ENCODE measurements around the gene KCNAB2.

DNA sequence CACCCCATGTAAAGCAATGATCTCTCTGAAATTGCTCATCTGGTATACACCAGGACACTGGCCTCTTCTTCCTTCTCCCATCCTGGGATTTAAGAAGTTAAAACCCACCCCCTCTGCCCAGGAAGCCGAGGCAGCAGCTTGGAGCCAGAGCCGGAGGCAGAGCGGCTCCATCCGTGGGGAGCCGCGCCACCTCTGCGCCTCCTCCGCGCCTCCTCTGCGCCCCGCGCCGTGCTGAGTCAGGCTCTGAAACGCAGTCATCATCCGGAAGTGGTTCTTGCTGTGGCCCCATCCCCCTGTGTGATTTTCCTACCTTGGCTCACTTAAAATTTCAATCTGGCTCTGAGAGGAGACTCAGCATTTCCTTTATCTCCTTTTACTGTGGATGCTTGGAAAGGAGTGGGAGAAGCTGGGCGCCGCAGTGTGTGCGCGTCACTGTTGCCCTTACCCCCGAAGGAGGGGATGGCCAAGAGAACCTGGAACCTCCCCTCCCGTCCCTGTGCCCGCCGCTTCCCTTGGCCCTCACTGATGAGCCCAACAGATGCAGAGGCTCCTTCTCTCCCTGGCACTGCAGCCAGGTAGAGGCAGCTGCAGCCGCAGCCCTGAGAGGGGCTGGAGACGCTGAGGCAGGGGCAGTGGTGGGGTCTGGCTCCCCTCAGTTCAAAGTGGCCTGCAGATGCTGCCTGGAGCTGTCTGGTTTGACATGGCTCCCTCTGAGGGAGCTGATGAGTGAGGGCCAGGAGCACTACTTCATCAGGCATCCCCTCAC lies 38.2 kb upstream of the KCNAB2 start:
- TF ChIP-seq, protein P1, sequence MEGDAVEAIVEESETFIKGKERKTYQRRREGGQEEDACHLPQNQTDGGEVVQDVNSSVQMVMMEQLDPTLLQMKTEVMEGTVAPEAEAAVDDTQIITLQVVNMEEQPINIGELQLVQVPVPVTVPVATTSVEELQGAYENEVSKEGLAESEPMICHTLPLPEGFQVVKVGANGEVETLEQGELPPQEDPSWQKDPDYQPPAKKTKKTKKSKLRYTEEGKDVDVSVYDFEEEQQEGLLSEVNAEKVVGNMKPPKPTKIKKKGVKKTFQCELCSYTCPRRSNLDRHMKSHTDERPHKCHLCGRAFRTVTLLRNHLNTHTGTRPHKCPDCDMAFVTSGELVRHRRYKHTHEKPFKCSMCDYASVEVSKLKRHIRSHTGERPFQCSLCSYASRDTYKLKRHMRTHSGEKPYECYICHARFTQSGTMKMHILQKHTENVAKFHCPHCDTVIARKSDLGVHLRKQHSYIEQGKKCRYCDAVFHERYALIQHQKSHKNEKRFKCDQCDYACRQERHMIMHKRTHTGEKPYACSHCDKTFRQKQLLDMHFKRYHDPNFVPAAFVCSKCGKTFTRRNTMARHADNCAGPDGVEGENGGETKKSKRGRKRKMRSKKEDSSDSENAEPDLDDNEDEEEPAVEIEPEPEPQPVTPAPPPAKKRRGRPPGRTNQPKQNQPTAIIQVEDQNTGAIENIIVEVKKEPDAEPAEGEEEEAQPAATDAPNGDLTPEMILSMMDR (IDR thresholded peaks at IDR 0.05; ENCODE audit: low read depth, low read length, poor library complexity, severe bottlenecking), result no peak
- no peak for TF ChIP-seq EZH2phosphoT487 (IDR thresholded peaks at IDR 0.05; ENCODE audit: borderline replicate concordance, low read length)
